Measurements from ENCODE around the gene PARD6B. TPM values are rescaled to one million over a fixed set of nuclear protein-coding genes. Genes with fewer than 3 reads are reported as not detected.

PARD6B gene
- total and polyA plus RNA-seq, 2 donors (not counting 1 experiment from before 2014, with no cell fraction given), result 0.91 to 6.0 TPM

- intact Hi-C loops (cut with micrococcal nuclease), result no loop called here
- no peak for TF ChIP-seq EZH2 (IDR thresholded peaks at IDR 0.05; ENCODE audit: borderline replicate concordance, insufficient read depth, low read depth, low read length, poor library complexity, severe bottlenecking)
- TF ChIP-seq, protein P1, sequence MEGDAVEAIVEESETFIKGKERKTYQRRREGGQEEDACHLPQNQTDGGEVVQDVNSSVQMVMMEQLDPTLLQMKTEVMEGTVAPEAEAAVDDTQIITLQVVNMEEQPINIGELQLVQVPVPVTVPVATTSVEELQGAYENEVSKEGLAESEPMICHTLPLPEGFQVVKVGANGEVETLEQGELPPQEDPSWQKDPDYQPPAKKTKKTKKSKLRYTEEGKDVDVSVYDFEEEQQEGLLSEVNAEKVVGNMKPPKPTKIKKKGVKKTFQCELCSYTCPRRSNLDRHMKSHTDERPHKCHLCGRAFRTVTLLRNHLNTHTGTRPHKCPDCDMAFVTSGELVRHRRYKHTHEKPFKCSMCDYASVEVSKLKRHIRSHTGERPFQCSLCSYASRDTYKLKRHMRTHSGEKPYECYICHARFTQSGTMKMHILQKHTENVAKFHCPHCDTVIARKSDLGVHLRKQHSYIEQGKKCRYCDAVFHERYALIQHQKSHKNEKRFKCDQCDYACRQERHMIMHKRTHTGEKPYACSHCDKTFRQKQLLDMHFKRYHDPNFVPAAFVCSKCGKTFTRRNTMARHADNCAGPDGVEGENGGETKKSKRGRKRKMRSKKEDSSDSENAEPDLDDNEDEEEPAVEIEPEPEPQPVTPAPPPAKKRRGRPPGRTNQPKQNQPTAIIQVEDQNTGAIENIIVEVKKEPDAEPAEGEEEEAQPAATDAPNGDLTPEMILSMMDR (IDR thresholded peaks at IDR 0.05), result no peak
- H3K36me3 ChIP-seq (replicated peaks in 1 of 2; ENCODE audit: control extremely low read depth in 1 of 2, control insufficient read depth in 1 of 2, extremely low read depth in 1 of 2, insufficient read depth in 2 of 2, low read length in 1 of 2), result no peaks in the 10 kb centered on the region
- peak; percentile 18 for DNase-seq
- ATAC-seq (ENCODE audit: low read depth), result no peak
- no peaks in the 10 kb centered on the region for H4K20me1 ChIP-seq (ENCODE audit: control insufficient read depth, insufficient read depth, low read length, poor library complexity, severe bottlenecking)
- Mint-ChIP-seq H3K27ac (no peak overlapping the region), H3K4me1 (peaks cover 19% of the 10 kb centered on the region), H3K27me3 (peaks cover 4% of the 10 kb centered on the region), H3K4me3 (peak overlapping the region; percentile 29), H3K9me3 (ENCODE audit: insufficient read depth) (no peaks in the 10 kb centered on the region)
- H3K9me3 ChIP-seq (ENCODE audit: control extremely low read depth in 1 of 3, control insufficient read depth in 2 of 3, insufficient read depth in 1 of 3, low read length in 2 of 3), result no peaks in the 10 kb centered on the region
- H3K27me3 ChIP-seq (replicated peaks in 1 of 4; ENCODE audit: control extremely low read depth in 1 of 4, control insufficient read depth in 3 of 4, insufficient read depth in 4 of 4, low read length in 3 of 4), result no peaks in the 10 kb centered on the region
- peaks cover 24% of the 10 kb centered on the region for H3K79me2 ChIP-seq (ENCODE audit: control insufficient read depth, insufficient read depth, low read length)
- ChIA-PET CTCF (interaction anchor here (0.7 to 1.1 kb wide), 3 partner anchors 20 to 83 kb away, joined by 3 to 4 read pairs (median 3); partner anchors contain the start of gene BCAS4), POLR2A (no interaction called here)
- no peak overlapping the region for H3K9ac ChIP-seq (ENCODE audit: low read length)
- no CpG with 5 or more reads among the region's 11 CpGs for WGBS (ENCODE audit: insufficient coverage)
- H3K4me3 ChIP-seq (ENCODE audit: control extremely low read depth in 1 of 5, extremely low read depth in 1 of 5, insufficient read depth in 1 of 5, low read depth in 2 of 5, low read length in 4 of 5), result no peak overlapping the region
- H3K27ac ChIP-seq (ENCODE audit: low read length in 2 of 2), result no peak overlapping the region
- H2AFZ ChIP-seq (ENCODE audit: insufficient read depth, low read depth, low read length, poor library complexity, severe bottlenecking), result no peak overlapping the region
- H3K4me2 ChIP-seq (replicated peaks; ENCODE audit: low read depth, low read length, poor library complexity, severe bottlenecking), result no peak overlapping the region
- H3K4me1 ChIP-seq (ENCODE audit: control insufficient read depth in 2 of 2, insufficient read depth in 2 of 2, low read length in 2 of 2), result peaks cover 15% of the 10 kb centered on the region in 2 donors
Observed at GRCh38 chr20:50728981-50729874, 2.2 kb upstream of the PARD6B start.
